CD4-positive, alpha-beta T cell (primary cell): ENCODE results near the gene FBXO11. TPM values are rescaled to one million over a fixed set of nuclear protein-coding genes. Genes with fewer than 3 reads are reported as not detected.

Experiments
- ATAC-seq: fragments of 200-7000 bp; cut with Tn5 transposase; one replicate; pipeline ENCODE4 v1.10.0; 2022; ENCODE audit warnings: mild to moderate bottlenecking; ENCODE audit not compliant: poor library complexity
- CTCF ChIA-PET: fragments of 350-600 bp; sonication (Branson Sonifier 250); formaldehyde crosslinking; loops from one replicate; lab custom pipeline; 2021; ENCODE audit warnings: antibody characterized with exemption, inconsistent platforms; lab: Charles Lee
- POLR2A ChIA-PET: fragments of 350-600 bp; sonication (Branson Sonifier 250); formaldehyde crosslinking; loops from one replicate; lab custom pipeline; 2021; ENCODE audit warnings: antibody characterized with exemption, inconsistent platforms; lab: Charles Lee
- DNase-seq, 14 experiments: peaks; one replicate each; pipeline ENCODE4 v3.0.0-alpha.2; 2013 to 2020; ENCODE audit warnings: mixed read lengths in 2 of 14
- H3K27ac ChIP-seq, 2 donors: one replicate each; pipeline versions ENCODE4 v1.5.1 to v1.7.0; 2013; ENCODE audit warnings: low read length in 2 of 2, low read depth in 1 of 2, mild to moderate bottlenecking in 1 of 2
- H3K27me3 ChIP-seq, 2 experiments: 1 replicate in 1 of 2; 2 replicates in 1 of 2; pipeline versions ENCODE4 v1.6.1 to v1.7.0; 2013; ENCODE audit warnings: low read length in 2 of 2, control low read depth in 1 of 2, mild to moderate bottlenecking in 1 of 2, moderate library complexity in 1 of 2; ENCODE audit not compliant: insufficient read depth in 2 of 2, control insufficient read depth in 1 of 2
- H3K36me3 ChIP-seq: one replicate; pipeline ENCODE4 v1.6.1; 2013; ENCODE audit warnings: low read length, control low read depth; ENCODE audit not compliant: insufficient read depth
- H3K4me1 ChIP-seq: one replicate; pipeline ENCODE4 v1.6.1; 2013; ENCODE audit warnings: low read length, control low read depth; ENCODE audit not compliant: insufficient read depth
- H3K4me3 ChIP-seq: one replicate; pipeline ENCODE4 v1.5.1; 2013; ENCODE audit warnings: mild to moderate bottlenecking, low read length, moderate library complexity
- H3K9me3 ChIP-seq, 2 experiments: 1 replicate in 1 of 2; 2 replicates in 1 of 2; pipeline versions ENCODE4 v1.6.1 to v1.7.0; 2013; ENCODE audit warnings: low read length in 2 of 2, mild to moderate bottlenecking in 2 of 2, control low read depth in 1 of 2, moderate library complexity in 1 of 2; ENCODE audit not compliant: control insufficient read depth in 1 of 2, insufficient read depth in 1 of 2
- H3K27ac Mint-ChIP-seq: one replicate; pipeline ENCODE4 v1.8.0; 2020; ENCODE audit warnings: mixed read lengths
- H3K27me3 Mint-ChIP-seq: one replicate; pipeline ENCODE4 v1.8.0; 2021; ENCODE audit warnings: mixed read lengths
- H3K36me3 Mint-ChIP-seq: one replicate; pipeline ENCODE4 v1.8.0; 2021; ENCODE audit warnings: low read depth, mixed read lengths
- H3K4me1 Mint-ChIP-seq: one replicate; pipeline ENCODE4 v1.8.0; 2021; ENCODE audit warnings: low read depth, mixed read lengths
- H3K4me3 Mint-ChIP-seq: one replicate; pipeline ENCODE4 v1.8.0; 2020; ENCODE audit warnings: mild to moderate bottlenecking, mixed read lengths
- H3K9me3 Mint-ChIP-seq: one replicate; pipeline ENCODE4 v1.8.0; 2020; ENCODE audit warnings: mixed read lengths
- CTCF ChIP-seq: fragments of 200-600 bp; IDR thresholded peaks from one replicate; pipeline ENCODE4 v1.8.0; 2022; ENCODE audit warnings: antibody characterized with exemption, mild to moderate bottlenecking
- intact Hi-C, 2 experiments: fragments of 100-400 bp; cut with DNase I in 1 of 2; cut with micrococcal nuclease in 1 of 2; formaldehyde crosslinking; loops; one replicate each; pipeline versions ENCODE4 v1.15.1 to v1.9.0; 2023 to 2025; cut with DNase I, micrococcal nuclease
- total RNA-seq, 174 experiments: library from RNA in 2 of 174; stranded (reverse) in 2 of 174; gene quantifications; one replicate each; pipeline ENCODE4 v1.2.3 and lab custom pipeline; 2021 to 2026

The FBXO11 gene
- total RNA-seq, 2 experiments from 2014 or later = 121 to 126 TPM

GRCh38 chr2:47876912-47877311 is 29.4 kb downstream of the FBXO11 start:
- ATAC-seq (no peak), DNase-seq (no peak)
- ChIA-PET CTCF (no interaction called here), POLR2A (interaction anchor here (1.4 kb wide), 1 partner anchor 11 kb away, joined by 3 read pairs; no protein-coding TSS in a partner anchor)
- Mint-ChIP-seq H3K27ac (peak overlapping the region; percentile 47), H3K4me3 (no peak overlapping the region), H3K27me3 (no peaks in the 10 kb centered on the region), H3K4me1 (peaks cover 69% of the 10 kb centered on the region), H3K9me3 (no peaks in the 10 kb centered on the region), H3K36me3 (peaks cover 33% of the 10 kb centered on the region)
- Histone ChIP-seq H3K4me1 (peaks cover 24% of the 10 kb centered on the region), H3K27me3 (no peaks in the 10 kb centered on the region), H3K27ac (no peak overlapping the region), H3K9me3 (no peaks in the 10 kb centered on the region), H3K36me3 (no peaks in the 10 kb centered on the region), H3K4me3 (no peak overlapping the region)
- intact Hi-C loops = no loop called here
- no peak for TF ChIP-seq CTCF

- TF ChIP-seq CTCF = no peak
- H3K36me3 Mint-ChIP-seq = peaks cover 34% of the 10 kb centered on the region
- Histone ChIP-seq H3K4me1 (peaks cover 26% of the 10 kb centered on the region), H3K9me3 (no peaks in the 10 kb centered on the region), H3K27ac (no peak overlapping the region), H3K36me3 (no peaks in the 10 kb centered on the region), H3K27me3 (no peaks in the 10 kb centered on the region), H3K4me3 (no peak overlapping the region)
- H3K9me3 Mint-ChIP-seq = no peaks in the 10 kb centered on the region
- ChIA-PET POLR2A (no interaction called here), CTCF (no interaction called here)
- peak overlapping the region; percentile 16 for H3K27ac Mint-ChIP-seq
- H3K27me3 Mint-ChIP-seq = no peaks in the 10 kb centered on the region
- H3K4me1 Mint-ChIP-seq = peaks cover 78% of the 10 kb centered on the region
- no peak overlapping the region for H3K4me3 Mint-ChIP-seq
- intact Hi-C loops = no loop called here
- ATAC-seq (no peak), DNase-seq (no peak)
These were observed 33.4 kb downstream of the FBXO11 start for GRCh38 chr2:47872941-47873340.

- no peaks in the 10 kb centered on the region for H3K27me3 Mint-ChIP-seq
- H3K27me3 ChIP-seq = no peaks in the 10 kb centered on the region
- peak overlapping the region in 1 of 2 donors; percentile 24 for H3K27ac ChIP-seq
- no peaks in the 10 kb centered on the region for H3K36me3 ChIP-seq
- H3K4me3 ChIP-seq = no peak overlapping the region
- peaks cover 78% of the 10 kb centered on the region for H3K4me1 Mint-ChIP-seq
- peak overlapping the region; percentile 2 for H3K4me3 Mint-ChIP-seq
- no peak for DNase-seq
- peak; percentile 41 for ATAC-seq
- ChIA-PET CTCF (interaction anchor here (0.6 to 1.4 kb wide), 4 partner anchors 13 to 160 kb away, joined by 3 to 7 read pairs (median 4); no protein-coding TSS in a partner anchor), POLR2A (interaction anchor here (0.8 to 1.7 kb wide), 5 partner anchors 8 to 88 kb away, joined by 3 to 5 read pairs (median 4); partner anchors contain the start of genes FBXO11 and MSH6)
- intact Hi-C loops = no loop called here
- H3K4me1 ChIP-seq = peaks cover 26% of the 10 kb centered on the region
- TF ChIP-seq CTCF = no peak
- peaks cover 34% of the 10 kb centered on the region for H3K36me3 Mint-ChIP-seq
- H3K9me3 ChIP-seq = no peaks in the 10 kb centered on the region
- H3K9me3 Mint-ChIP-seq = no peaks in the 10 kb centered on the region
- H3K27ac Mint-ChIP-seq = peak overlapping the region; percentile 44
These were observed 35.4 kb downstream of the FBXO11 start for GRCh38 chr2:47870641-47871540.
